A549 treated with Mapracorat at 1 μM for 4 hours (cell line): ENCODE results near the gene ENTPD5. TPM values are rescaled to one million over a fixed set of nuclear protein-coding genes. Genes with fewer than 3 reads are reported as not detected.

Experiments
- total RNA-seq: library from RNA; stranded (reverse); fragments of 200-300 nt; extraction: Qiagen RNA extraction; gene quantifications from 5 replicates; pipeline ENCODE4 v1.2.3, GENCODE V29; 2022

The ENTPD5 gene, protein sequence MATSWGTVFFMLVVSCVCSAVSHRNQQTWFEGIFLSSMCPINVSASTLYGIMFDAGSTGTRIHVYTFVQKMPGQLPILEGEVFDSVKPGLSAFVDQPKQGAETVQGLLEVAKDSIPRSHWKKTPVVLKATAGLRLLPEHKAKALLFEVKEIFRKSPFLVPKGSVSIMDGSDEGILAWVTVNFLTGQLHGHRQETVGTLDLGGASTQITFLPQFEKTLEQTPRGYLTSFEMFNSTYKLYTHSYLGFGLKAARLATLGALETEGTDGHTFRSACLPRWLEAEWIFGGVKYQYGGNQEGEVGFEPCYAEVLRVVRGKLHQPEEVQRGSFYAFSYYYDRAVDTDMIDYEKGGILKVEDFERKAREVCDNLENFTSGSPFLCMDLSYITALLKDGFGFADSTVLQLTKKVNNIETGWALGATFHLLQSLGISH
- total RNA-seq, result 5.0 to 7.3 TPM (median 6.3 TPM) in 5 replicates

DNA sequence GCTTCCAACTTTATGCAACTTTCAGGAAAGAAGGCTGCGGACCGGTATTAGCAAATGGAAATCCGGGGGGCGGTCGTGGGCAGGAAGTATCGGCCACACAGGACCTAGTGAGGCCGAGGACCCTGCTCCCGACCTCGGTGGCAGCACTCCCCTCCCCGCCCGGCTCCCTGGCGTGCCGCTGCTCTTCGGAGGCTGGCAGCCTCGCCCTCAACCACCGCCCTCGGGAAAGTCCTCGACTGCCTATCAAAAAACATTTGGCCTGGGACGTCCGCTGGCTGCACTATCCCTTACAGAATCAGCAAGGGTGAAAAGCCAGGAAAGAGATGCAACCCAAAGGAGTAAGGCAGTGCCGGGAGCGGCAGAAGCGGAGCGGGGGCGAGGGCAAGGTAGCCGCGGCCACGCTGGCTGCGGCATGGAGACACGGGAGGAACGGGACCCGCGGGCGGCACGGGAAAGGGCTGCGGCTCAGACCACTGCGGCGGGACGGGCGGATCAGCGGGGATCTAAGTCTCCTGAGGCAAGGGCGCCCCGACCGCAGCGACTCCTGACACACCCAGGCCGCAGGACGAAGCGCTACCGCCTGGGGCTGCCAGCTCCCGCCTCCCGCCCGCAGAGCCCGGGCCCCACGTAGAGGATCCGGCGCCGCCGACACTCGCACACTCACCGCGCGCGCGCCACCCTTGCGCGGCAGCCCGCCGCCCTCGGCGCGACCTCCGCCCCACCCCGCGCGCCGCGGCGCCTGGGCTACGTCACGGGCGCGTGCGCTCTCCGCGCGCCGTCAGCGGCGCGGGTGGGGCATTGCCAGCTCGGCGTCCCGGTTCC, at the start of gene ENTPD5, which contains the start of gene BBOF1:
ENTPD5 (minus strand) TSS at position 703 of the 822 bp plus-strand sequence. CDS start 31,186 bp downstream, outside the sequence.
BBOF1 (plus strand) TSS at position 764 of the 822 bp plus-strand sequence. CDS start 130 bp downstream, outside the sequence.

DNA sequence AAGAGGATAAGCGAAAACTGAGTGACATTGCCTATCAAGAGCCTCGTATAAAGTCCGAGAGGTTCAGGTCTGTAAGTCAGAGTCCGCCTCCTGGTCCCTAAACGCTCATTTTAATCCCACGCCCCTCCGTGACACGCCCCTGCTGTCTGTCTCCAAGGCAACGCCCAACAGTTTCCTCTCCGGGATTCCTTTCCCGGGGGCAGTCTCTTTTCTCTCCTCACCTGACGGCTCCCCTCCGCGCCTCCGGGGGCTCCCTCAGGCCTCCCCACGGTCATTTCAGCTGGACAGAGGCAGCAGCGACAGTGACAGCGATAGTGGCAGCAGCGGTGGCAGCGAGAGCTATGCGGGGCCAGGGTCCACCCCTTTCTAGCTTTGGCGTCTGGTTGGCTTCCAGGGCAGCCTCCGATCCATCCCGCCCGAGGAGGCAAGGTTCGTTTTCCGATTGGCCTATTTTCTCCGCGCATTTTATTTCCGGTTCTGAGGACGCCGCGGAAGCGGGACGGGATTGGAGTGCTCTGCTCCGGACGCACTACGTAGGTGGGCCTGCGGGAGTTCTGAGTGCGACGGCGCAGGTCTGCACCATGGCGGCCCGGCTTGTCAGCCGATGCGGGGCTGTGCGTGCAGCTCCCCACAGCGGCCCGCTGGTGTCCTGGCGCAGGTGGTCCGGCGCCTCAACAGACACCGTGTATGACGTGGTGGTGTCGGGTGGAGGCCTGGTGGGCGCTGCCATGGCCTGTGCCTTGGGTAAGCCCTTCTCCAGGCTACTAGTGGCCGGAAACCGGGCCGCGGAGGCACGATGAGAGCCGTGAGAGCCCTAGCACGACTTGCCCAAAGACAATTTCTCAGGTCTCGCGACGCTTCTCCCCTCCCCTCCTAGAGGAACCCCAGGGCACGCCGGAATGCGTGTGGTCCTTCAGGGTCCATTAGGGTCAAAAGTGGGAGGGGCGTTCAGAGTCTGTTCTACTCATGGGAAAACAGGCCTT, 69.0 kb downstream of the ENTPD5 start, which contains the start of the genes COQ6 and FAM161B:
COQ6 (plus strand) TSS at position 551 of the 983 bp plus-strand sequence; CDS start at position 582, 31 bp downstream.
FAM161B (minus strand) TSS at position 343 of the 983 bp plus-strand sequence; CDS start at position 275, 68 bp downstream.

Other genes with a start within 250 kb of the ENTPD5 start
- gene PTGR2, start 167.5 kb downstream of the ENTPD5 start, total RNA-seq, result 7.0 to 10.2 TPM (median 8.4 TPM) in 5 replicates
- 42.4 to 52.2 TPM (median 45.7 TPM) in 5 replicates for gene ZNF410, start 132.4 kb downstream of the ENTPD5 start, total RNA-seq
- 1.4 to 1.7 TPM (median 1.6 TPM) in 5 replicates for gene FAM161B, start 69.2 kb downstream of the ENTPD5 start, total RNA-seq
- 23.4 to 27.8 TPM (median 26.1 TPM) in 5 replicates for gene COQ6, start 69.0 kb downstream of the ENTPD5 start, total RNA-seq
- 3.3 to 5.5 TPM (median 3.8 TPM) in 5 replicates for gene BBOF1, start 61 bp upstream of the ENTPD5 start, total RNA-seq
- gene ALDH6A1, start 65.2 kb upstream of the ENTPD5 start, total RNA-seq, result 1.9 to 2.8 TPM (median 2.4 TPM) in 5 replicates
- 3.6 to 4.5 TPM (median 4.4 TPM) in 5 replicates for gene LIN52, start 65.7 kb upstream of the ENTPD5 start, total RNA-seq
- not detected in 5 replicates for gene VSX2, start 220.2 kb upstream of the ENTPD5 start, total RNA-seq